Neutrophil (primary cell): ENCODE data around the gene SUGCT.
"Not testable (repeated sequence)": the region's sequence is repeated elsewhere in the genome, so short reads cannot be mapped to it uniquely, and the experiment has no call there.

ENCODE experiments used
- H3K27ac ChIP-seq: fragments of 200-600 bp; sonication (generic); 2 replicates; pipeline ENCODE4 v1.5.1; 2016; ENCODE audit warnings: mild to moderate bottlenecking, moderate library complexity
- H3K27me3 ChIP-seq: fragments of 200-600 bp; sonication (generic); 2 replicates; pipeline ENCODE4 v1.6.0; 2016; ENCODE audit warnings: mild to moderate bottlenecking
- H3K36me3 ChIP-seq: fragments of 200-600 bp; sonication (generic); 2 replicates; pipeline ENCODE4 v1.5.1; 2017
- H3K4me1 ChIP-seq, 2 experiments: fragments of 200-600 bp in 1 of 2; sonication (generic) in 1 of 2; 1 replicate in 1 of 2; 2 replicates in 1 of 2; pipeline versions ENCODE4 v1.5.1 to v1.6.1; 2013 to 2016; ENCODE audit warnings: low read depth in 1 of 2, low read length in 1 of 2, mild to moderate bottlenecking in 1 of 2, moderate library complexity in 1 of 2; ENCODE audit not compliant: control insufficient read depth in 1 of 2, insufficient read depth in 1 of 2
- H3K4me3 ChIP-seq, 2 experiments: fragments of 200-600 bp in 1 of 2; sonication (generic) in 1 of 2; 1 replicate in 1 of 2; 2 replicates in 1 of 2; pipeline ENCODE4 v1.5.1; 2013 to 2016; ENCODE audit warnings: low read depth in 1 of 2, low read length in 1 of 2, mild to moderate bottlenecking in 1 of 2, moderate library complexity in 1 of 2
- H3K9me3 ChIP-seq: fragments of 200-600 bp; sonication (generic); 2 replicates; pipeline ENCODE4 v1.5.1; 2016
- TF ChIP-seq, protein P1 (sequence below): fragments of 200-600 bp; sonication (generic); IDR thresholded peaks from 2 replicates; pipeline ENCODE4 v1.5.1; 2016; ENCODE audit warnings: antibody characterized with exemption

SUGCT gene

DNA sequence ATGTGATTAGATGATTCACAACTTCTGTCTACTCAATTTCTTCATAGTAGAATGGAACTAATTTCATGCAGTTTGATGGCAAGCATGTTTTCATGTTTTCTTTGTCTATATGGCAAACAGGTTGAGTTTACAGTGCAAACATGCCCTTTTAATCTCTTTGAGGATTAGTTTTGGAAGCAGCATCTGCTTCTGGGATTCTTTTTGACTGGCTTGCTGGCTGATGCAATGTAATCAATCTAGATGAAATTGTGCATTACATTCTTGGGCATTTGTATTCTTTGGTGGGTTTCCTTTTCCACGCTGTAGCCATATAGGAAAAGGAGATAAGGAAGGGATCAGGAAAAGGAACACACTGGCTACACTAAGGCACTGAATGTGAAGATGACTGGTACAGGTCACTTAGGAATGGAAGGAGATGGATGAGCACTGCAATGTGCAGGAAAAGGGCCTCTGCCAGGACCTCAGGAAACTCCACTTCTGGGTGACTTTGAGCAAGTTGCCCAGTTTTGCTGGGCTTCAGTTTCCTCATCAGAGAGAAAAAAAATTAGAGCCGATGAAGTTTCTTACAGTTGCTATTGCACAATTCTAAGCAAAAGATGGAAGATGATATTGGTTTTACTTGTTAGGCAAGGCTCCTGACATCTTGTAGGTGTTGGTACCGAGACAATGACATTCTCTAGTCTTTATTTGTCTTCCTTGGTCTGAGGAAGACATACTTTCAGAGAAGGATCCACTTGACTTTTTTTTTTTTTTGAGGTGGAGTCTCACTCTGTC is 269.1 kb downstream of the SUGCT start:
- Histone ChIP-seq H3K27me3 (no peaks in the 10 kb centered on the region), H3K4me1 (no peaks in the 10 kb centered on the region), H3K9me3 (no peaks in the 10 kb centered on the region), H3K36me3 (no peaks in the 10 kb centered on the region), H3K27ac (no peak overlapping the region), H3K4me3 (no peak overlapping the region)
- TF ChIP-seq, protein P1, sequence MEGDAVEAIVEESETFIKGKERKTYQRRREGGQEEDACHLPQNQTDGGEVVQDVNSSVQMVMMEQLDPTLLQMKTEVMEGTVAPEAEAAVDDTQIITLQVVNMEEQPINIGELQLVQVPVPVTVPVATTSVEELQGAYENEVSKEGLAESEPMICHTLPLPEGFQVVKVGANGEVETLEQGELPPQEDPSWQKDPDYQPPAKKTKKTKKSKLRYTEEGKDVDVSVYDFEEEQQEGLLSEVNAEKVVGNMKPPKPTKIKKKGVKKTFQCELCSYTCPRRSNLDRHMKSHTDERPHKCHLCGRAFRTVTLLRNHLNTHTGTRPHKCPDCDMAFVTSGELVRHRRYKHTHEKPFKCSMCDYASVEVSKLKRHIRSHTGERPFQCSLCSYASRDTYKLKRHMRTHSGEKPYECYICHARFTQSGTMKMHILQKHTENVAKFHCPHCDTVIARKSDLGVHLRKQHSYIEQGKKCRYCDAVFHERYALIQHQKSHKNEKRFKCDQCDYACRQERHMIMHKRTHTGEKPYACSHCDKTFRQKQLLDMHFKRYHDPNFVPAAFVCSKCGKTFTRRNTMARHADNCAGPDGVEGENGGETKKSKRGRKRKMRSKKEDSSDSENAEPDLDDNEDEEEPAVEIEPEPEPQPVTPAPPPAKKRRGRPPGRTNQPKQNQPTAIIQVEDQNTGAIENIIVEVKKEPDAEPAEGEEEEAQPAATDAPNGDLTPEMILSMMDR = no peak

DNA sequence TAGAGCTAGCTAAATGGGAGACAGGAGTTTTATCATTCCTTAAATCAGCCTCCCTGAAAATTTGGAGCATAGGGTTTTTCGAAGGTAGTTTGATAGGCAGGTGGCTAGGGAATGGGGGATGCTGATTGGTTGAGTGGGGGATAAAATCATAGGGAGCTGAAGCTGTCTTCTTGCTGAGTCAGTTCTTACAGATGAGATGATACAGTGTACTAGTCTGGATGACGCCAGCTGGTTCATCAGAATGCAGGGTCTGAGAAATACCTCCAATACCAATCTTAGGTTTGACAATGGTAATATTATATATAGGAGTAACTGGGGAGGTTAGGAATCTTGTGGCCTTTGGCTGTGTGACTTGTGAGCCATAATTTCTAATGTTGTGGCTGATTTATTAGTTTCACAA is 271.2 kb downstream of the SUGCT start:
- TF ChIP-seq, protein P1 = no peak

DNA sequence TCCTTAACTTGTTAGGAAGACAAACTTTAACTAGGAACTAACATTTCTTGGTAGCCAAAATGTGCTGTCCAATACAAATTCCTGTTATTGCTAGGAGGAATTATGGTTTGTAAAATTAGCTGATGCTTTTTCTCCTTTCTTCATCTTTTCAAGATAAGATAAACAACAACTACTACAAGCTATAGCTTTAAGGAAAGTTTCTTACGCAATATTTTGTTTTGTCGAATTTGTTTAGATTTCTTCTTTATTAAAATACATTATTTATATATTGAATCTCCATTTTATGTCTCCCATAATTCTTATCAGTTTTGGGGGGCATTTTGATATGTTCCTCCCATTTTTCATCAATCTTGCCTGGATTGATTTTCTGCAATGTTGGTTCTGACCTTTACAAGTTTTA is 277.5 kb downstream of the SUGCT start:
- Histone ChIP-seq H3K36me3 (no peaks in the 10 kb centered on the region), H3K4me3 (no peak overlapping the region), H3K27me3 (no peaks in the 10 kb centered on the region), H3K27ac (no peak overlapping the region), H3K9me3 (no peaks in the 10 kb centered on the region), H3K4me1 (no peaks in the 10 kb centered on the region)
- TF ChIP-seq, protein P1 = no peak

More for the DNA sequence above, 271.2 kb downstream of the SUGCT start:
- H3K36me3 ChIP-seq = no peaks in the 10 kb centered on the region
- no peaks in the 10 kb centered on the region for H3K27me3 ChIP-seq
- H3K4me3 ChIP-seq = no peak overlapping the region
- no peaks in the 10 kb centered on the region for H3K4me1 ChIP-seq
- H3K27ac ChIP-seq = no peak overlapping the region
- H3K9me3 ChIP-seq = no peaks in the 10 kb centered on the region

DNA sequence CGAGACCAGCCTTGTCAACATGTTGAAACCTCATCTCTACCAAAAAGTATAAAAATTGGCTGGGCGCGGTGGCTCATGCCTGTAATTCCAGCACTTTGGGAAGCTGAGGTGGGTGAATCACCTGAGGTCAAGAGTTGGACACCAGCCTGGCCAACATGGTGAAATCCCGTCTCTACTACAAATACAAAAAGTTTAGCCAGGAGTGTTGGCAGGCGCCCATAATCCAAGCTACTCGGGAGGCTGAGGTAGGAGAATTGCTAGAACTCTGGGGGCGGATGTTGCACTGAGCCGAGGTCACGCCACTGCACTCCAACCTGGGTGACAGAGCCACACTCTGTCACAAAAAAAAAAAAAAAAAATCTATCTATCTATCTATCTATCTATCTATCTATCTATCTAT is 279.9 kb downstream of the SUGCT start:
- H3K27ac ChIP-seq, H3K9me3 ChIP-seq, H3K27me3 ChIP-seq, H3K4me1 ChIP-seq, H3K4me3 ChIP-seq, H3K36me3 ChIP-seq: not testable (repeated sequence)

DNA sequence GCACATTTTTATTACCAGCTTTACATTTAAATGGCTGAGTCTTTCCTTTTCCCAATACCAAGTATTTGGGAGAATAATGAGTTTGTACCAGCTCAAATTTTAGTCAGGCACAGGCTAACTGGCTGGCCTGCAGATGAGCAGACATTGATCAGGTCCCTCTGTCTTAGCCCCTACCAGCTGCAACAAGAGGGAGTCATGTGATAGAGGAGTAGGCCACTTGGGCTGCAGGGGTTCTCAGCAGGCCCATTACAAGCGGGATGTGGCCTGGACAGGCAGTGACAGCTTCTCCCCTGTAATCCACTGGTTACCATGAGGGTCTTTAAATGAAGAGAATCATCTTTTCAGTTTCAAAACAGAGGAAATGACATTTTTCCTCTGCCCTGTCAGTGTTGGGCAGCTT is 283.6 kb downstream of the SUGCT start:
- Histone ChIP-seq H3K4me3 (no peak overlapping the region), H3K4me1 (peaks cover 0 to 5% of the 10 kb centered on the region in 2 experiments), H3K36me3 (no peaks in the 10 kb centered on the region), H3K27ac (no peak overlapping the region), H3K9me3 (no peaks in the 10 kb centered on the region), H3K27me3 (no peaks in the 10 kb centered on the region)
- TF ChIP-seq, protein P1 = no peak

DNA sequence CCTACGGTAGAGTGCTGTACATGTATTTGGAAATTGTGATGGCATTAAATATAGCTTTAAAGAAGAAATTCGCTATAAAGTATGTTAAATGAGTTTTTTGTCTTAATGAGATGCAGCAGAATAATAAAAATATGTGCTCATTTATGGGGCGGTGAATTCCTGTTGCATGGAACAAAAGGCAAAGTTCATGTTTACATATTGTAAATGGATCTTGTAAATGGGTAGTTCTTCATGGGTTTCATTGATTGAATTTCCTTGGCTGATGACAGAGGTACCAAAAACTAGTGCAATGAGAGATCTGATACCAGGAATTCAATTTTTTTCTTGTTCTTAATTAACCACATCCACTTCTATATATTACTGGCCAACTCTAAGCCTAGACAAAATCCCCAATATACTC is 284.2 kb downstream of the SUGCT start:
- H3K36me3 ChIP-seq = no peaks in the 10 kb centered on the region
- H3K27ac ChIP-seq = no peak overlapping the region
- TF ChIP-seq, protein P1 = no peak
- H3K9me3 ChIP-seq = no peaks in the 10 kb centered on the region
- H3K4me3 ChIP-seq = no peak overlapping the region
- no peaks in the 10 kb centered on the region for H3K27me3 ChIP-seq
- peaks cover 0 to 5% of the 10 kb centered on the region in 2 experiments for H3K4me1 ChIP-seq
